Coronary artery (tissue), 2 donors: Measurements from ENCODE around the gene ABCC1.
A peak's percentile ranks its signal among the peaks of the same experiment; 100 is the strongest.
"Not testable (repeated sequence)": the region's sequence is repeated elsewhere in the genome, so short reads cannot be mapped to it uniquely, and the experiment has no call there.

Source experiments
- DNase-seq: peaks from one replicate; pipeline ENCODE4 v3.0.0-alpha.2; 2017; ENCODE audit warnings: low spot score
- H3K27ac ChIP-seq, 2 donors: fragments of 200-600 bp; sonication (generic); one replicate each; pipeline ENCODE4 v1.5.1; 2016 to 2019
- H3K4me3 ChIP-seq: fragments of 200-600 bp; sonication (generic); 2 replicates; pipeline ENCODE4 v1.5.1; 2016; ENCODE audit warnings: mild to moderate bottlenecking, moderate library complexity
- TF ChIP-seq, protein P1 (sequence below): fragments of 200-600 bp; sonication (generic); IDR thresholded peaks from one replicate; pipeline ENCODE4 v1.5.1; 2019; ENCODE audit warnings: antibody characterized with exemption

ABCC1 gene

DNA sequence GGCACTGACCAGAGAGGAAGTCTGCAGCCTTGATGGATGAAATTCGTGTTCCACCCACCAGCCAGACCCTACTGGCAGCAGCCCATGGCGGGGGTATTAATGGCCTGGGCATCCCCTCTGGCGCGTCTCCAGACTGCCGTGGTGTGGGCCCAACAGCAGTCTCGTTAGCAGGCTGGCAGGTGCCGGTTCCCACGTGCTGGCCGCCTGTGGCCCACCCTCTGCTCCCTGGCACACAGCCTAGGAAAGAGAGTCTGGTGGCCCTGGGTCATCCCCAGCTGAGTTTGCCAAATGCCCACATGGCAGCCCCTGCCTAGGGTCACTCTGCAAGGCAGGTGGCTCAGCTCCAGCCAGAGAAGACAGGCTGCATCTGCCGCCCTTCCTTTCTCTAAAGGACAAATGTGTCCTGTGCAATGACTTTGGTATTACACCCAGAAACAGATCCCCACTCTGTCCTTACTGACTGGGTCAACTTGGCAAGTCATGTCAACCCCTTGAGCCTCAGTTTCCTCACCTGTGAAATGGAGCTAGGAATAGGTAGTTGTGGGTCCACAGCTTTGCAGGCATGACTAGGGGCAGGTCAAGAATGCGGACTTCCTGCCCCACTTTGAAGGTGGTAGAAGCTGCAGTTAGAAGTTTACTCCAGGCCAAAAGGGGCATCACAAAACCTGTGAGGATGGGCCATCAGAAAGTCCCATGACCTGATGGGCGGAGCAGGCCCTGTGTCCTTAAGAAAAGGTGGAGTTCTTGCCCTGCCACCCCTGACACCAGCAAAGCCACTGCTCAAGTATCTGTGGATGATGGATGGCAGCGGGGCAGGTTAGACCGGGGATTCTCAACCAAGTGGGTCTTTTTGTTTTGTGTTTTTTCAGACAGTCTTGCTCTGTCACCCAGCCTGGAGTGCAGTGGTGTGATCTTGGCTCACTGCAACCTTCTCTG lies 197.2 kb downstream of the ABCC1 start:
- Histone ChIP-seq H3K4me3 (no peak overlapping the region), H3K27ac (no peak overlapping the region)
- DNase-seq = no peak
- TF ChIP-seq, protein P1, sequence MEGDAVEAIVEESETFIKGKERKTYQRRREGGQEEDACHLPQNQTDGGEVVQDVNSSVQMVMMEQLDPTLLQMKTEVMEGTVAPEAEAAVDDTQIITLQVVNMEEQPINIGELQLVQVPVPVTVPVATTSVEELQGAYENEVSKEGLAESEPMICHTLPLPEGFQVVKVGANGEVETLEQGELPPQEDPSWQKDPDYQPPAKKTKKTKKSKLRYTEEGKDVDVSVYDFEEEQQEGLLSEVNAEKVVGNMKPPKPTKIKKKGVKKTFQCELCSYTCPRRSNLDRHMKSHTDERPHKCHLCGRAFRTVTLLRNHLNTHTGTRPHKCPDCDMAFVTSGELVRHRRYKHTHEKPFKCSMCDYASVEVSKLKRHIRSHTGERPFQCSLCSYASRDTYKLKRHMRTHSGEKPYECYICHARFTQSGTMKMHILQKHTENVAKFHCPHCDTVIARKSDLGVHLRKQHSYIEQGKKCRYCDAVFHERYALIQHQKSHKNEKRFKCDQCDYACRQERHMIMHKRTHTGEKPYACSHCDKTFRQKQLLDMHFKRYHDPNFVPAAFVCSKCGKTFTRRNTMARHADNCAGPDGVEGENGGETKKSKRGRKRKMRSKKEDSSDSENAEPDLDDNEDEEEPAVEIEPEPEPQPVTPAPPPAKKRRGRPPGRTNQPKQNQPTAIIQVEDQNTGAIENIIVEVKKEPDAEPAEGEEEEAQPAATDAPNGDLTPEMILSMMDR = no peak

DNA sequence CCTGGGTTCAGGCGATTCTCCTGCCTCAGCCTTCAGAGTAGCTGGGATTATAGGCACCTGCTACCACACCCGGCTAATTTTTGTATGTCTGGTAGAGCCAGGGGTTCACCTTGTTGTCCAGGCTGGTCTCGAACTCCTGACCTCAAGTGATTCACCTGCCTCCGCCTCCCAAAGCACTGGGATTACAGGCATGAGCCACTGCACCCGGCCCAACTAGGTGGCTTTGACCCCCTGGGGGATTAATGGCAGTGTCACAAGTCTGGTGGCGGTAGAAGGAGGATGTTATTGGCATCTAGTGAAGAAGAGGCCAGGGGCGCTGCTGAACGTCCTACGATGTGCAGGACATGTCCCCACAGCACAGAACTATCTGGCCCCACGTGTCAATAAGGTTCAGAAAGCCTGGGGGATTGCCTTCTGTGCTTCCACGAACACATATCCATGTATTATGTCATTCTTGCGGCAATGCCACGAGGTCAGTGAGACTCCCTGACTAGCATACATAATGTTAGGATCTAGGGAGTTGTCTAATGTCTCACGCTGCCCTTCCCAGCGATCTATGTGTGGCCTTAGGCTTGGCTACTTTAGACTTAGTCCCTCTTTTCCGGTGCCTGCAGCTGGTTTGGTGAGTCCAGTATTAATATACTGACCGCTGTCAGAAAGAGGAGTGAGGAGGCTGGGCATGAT lies 198.0 kb downstream of the ABCC1 start:
- TF ChIP-seq, protein P1 = no peak
- Histone ChIP-seq H3K27ac (no peak overlapping the region), H3K4me3 (no peak overlapping the region)
- no peak for DNase-seq

DNA sequence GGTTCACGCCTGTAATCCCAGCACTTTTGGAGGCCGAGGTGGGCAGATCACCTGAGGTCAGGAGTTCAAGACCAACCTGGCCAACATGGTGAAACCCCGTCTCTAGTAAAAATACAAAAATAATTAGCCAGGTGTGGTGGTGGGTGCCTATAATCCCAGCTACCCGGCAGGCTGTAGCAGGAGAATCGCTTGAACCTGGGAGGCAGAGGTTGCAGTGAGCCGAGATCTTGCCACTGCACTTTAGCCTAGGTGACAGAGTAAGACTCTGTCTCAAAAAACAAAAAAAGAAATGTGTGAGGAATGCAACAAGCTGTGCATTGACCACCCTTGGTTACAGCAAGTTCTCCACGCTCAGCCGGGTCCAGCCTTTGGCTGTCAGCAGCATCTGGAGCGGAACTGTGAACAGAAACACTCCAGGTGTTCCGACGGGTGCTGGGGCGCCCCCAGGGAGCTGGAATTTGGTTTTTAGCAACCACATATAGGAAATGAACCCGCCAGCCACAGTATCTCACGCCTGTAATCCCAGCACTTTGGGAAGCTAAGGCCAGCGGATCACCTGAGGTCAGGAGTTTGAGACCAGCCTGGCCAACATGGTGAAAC lies 198.7 kb downstream of the ABCC1 start:
- H3K4me3 ChIP-seq, H3K27ac ChIP-seq, DNase-seq: not testable (repeated sequence)

DNA sequence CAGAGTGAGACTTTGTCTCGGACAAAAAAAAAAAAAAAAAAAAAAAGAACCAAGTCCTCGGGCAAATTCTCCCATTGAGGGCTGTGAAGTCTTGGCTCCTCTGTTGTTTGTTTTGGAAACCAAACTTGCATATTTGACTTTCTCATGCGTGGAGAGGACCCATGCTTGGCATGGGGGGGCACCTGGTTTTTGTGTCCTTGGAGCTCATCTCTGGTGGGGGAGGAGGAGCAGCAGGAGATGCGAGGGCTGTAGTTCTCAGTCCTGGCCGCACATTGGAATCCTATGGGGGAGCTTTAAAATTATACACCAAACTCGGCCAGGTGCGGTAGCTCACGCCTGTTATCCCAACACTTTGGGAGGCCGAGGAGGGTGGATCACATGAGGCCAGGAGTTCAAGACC lies 199.3 kb downstream of the ABCC1 start:
- H3K4me3 ChIP-seq = no peak overlapping the region
- no peak overlapping the region for H3K27ac ChIP-seq
- DNase-seq = no peak
- TF ChIP-seq, protein P1 = no peak

DNA sequence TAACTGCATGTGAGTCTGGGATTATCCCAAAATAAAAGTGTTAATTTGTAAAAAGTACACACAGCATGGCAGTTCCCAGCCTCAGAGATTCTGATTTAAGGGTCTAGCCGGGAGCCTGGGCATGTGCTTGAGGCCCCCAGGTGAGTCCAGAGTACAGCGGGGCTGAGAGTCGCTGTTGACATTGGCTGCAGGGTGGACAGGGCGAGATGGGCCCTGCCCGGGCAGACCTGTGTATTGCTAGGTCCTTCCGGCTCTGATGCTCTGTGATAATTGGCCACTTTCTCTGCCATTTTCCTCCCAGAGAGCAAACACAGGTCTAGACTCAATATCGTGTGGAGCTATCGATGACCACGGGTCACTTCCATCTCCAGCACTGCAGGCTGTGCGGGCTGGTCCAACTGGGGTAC lies 200.3 kb downstream of the ABCC1 start:
- TF ChIP-seq, protein P1 = no peak
- no peak overlapping the region for H3K4me3 ChIP-seq
- H3K27ac ChIP-seq = peak overlapping the region; percentile 31 to 54
- no peak for DNase-seq

DNA sequence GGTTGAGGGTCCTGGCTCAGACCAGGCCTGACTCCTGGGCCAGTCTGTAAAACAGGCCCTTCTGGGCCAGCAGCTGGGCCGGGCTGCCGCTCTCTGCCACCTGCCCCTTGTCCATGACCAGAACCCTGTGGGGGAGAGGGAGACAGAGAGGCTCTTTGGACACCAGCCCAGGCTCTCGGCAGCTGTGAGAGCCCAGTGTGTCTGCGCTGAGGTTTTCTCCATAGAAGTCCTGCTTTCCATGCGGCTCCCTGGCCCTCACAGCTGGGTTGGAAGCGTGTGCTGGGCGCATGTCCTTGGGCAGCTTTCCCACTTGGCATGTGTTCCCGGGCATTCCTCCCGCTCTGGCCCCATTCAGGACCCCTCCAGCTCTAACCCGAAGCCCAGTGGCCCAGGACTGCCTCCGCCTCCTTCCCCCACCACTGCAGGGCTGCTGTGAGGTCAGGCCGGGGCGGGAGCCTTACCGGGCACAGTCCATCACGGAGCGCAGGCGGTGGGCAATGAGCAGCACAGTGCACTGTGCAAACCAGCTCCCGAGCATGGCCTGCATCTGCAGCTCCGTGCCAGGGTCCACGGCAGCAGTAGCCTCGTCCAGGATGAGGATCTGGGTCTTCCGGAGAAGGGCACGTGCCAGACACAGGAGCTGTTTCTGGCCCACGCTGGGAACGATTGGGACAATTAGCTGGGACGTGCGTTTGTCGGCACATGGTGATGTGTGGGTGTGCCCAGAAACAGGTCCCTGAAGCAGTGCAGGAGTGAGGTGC lies 200.9 kb downstream of the ABCC1 start:
- DNase-seq = peak; percentile 78
- TF ChIP-seq, protein P1 = no peak
- Histone ChIP-seq H3K27ac (peak overlapping the region; percentile 31 to 54), H3K4me3 (peak overlapping the region; percentile 40)

DNA sequence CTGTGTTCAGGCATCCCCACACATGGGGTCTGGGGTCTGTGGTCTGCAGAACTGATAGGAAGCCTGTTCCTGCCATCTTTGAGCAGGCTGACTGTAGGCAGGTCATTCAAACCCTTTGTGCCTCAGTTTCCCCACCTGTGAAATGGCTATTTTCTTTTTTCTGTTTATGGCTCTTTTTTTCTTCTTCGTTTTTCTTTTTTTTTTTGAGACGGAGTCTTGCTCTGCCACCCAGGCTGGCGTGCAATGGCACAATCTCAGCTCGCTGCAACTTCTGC lies 201.4 kb downstream of the ABCC1 start:
- TF ChIP-seq, protein P1 = no peak
- Histone ChIP-seq H3K27ac (no peak overlapping the region), H3K4me3 (no peak overlapping the region)
- no peak for DNase-seq
